SHP77 (cell line): ENCODE measurements around the gene TRIM42.

Experiments used
- DNase-seq, 2 experiments: peaks; one replicate each; lab custom pipeline; 2025; lab: John Stamatoyannopoulos, UW

The TRIM42 gene

GRCh38 chr3:140677764-140678163, at the start of gene TRIM42:
TSS of gene TRIM42 (plus strand) at chr3:140678064. CDS start at chr3:140678230, 166 bp downstream.
- no peak for DNase-seq

- no peak for DNase-seq
Observed at GRCh38 chr3:140628606-140629005, 49.3 kb upstream of the TRIM42 start.

GRCh38 chr3:140629357-140630137, 48.3 kb upstream of the TRIM42 start:
- DNase-seq, result no peak

GRCh38 chr3:140630366-140630765, 47.5 kb upstream of the TRIM42 start:
- no peak for DNase-seq

- no peak for DNase-seq
Observed at GRCh38 chr3:140630866-140631265, 47.0 kb upstream of the TRIM42 start.

- no peak for DNase-seq
Observed at GRCh38 chr3:140635276-140635675, 42.6 kb upstream of the TRIM42 start.

GRCh38 chr3:140636406-140637138, 41.3 kb upstream of the TRIM42 start:
- no peak for DNase-seq

- DNase-seq, result no peak
Observed at GRCh38 chr3:140651287-140651686, 26.6 kb upstream of the TRIM42 start.

GRCh38 chr3:140655678-140656077, 22.2 kb upstream of the TRIM42 start:
- DNase-seq, result no peak

- no peak for DNase-seq
Observed at GRCh38 chr3:140664111-140664510, 13.8 kb upstream of the TRIM42 start.

GRCh38 chr3:140682586-140682985, 4.7 kb downstream of the TRIM42 start:
- no peak for DNase-seq

- DNase-seq, result no peak
Observed at GRCh38 chr3:140686128-140686527, 8.3 kb downstream of the TRIM42 start.

- no peak for DNase-seq
Observed at GRCh38 chr3:140686948-140687347, 9.1 kb downstream of the TRIM42 start.

GRCh38 chr3:140695361-140696061, 17.6 kb downstream of the TRIM42 start:
- no peak for DNase-seq

GRCh38 chr3:140699516-140700231, 21.8 kb downstream of the TRIM42 start:
- DNase-seq, result no peak

- no peak for DNase-seq
Observed at GRCh38 chr3:140702281-140702680, 24.4 kb downstream of the TRIM42 start.

- no peak for DNase-seq
Observed at GRCh38 chr3:140703496-140703895, 25.6 kb downstream of the TRIM42 start.

- DNase-seq, result no peak
Observed at GRCh38 chr3:140704733-140705132, 26.9 kb downstream of the TRIM42 start.

- DNase-seq, result no peak
Observed at GRCh38 chr3:140705954-140706353, 28.1 kb downstream of the TRIM42 start.

GRCh38 chr3:140706360-140706759, 28.5 kb downstream of the TRIM42 start:
- DNase-seq, result no peak

GRCh38 chr3:140708815-140709214, 31.0 kb downstream of the TRIM42 start:
- no peak for DNase-seq

- DNase-seq, result no peak
Observed at GRCh38 chr3:140709751-140710150, 31.9 kb downstream of the TRIM42 start.
